Peyer's patch (tissue), 4 donors: ENCODE measurements around the gene PPP2R2C.

Experiments
- POLR2A ChIP-seq, 2 donors: fragments of 450-650 bp; IDR thresholded peaks; one replicate each; pipeline ENCODE4 v1.5.1; 2017; ENCODE audit warnings: antibody characterized with exemption in 2 of 2, mild to moderate bottlenecking in 2 of 2, moderate library complexity in 2 of 2
- TF ChIP-seq, protein P1 (sequence below), 6 experiments: fragments of 450-650 bp in 4 of 6; fragments of 200-600 bp in 2 of 6; sonication (generic) in 1 of 6; IDR thresholded peaks; one replicate each; pipeline ENCODE4 v1.5.1; 2017 to 2019; ENCODE audit warnings: antibody characterized with exemption in 6 of 6, mild to moderate bottlenecking in 3 of 6, moderate library complexity in 1 of 6

DNA sequence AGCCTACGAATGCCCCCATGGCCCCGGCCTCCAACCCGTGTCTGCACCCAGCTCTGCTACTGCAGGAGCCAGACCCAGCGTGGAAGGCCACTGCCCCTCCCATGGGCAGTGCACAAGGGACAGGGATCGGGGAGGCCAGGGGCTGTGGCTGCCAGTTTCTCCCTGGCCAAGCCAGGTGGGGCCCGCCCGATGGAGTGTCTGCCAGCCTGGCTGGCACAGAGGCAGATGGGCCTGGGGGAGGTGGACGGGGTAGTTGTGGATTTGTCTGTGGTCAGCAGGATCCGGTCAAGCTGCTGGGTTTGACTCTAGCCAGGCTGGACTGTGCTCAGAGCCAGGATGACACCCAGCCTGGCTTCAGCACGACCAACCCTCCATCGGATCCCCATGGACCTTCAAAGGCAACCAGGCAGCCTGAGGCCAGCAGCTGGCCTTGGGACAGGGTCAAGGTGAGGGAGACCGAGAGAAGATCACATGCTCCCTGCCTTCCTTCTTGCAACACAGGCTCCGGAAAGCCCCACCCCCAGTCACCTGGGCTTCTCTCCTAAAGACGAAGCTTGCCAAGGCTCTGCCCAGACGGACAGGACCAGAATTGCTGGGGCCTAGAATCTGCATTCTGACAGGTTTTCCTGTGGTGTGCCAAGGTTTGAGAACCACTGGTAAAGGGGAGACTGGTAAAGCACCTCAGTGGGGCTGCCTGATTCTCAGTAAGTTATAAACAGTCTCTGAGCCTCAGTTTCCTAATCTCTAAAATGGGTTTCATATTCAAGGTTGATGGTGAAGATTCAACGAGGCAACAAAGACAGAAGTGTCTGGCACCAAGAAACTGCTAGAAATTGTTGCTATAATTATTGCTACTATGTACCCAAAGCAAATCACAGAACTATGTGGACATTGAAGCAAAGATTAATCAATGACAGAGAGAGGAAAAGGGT is 78.6 kb downstream of the PPP2R2C start:
- TF ChIP-seq POLR2A (IDR thresholded peaks at IDR 0.05) = no peak
- TF ChIP-seq, protein P1, sequence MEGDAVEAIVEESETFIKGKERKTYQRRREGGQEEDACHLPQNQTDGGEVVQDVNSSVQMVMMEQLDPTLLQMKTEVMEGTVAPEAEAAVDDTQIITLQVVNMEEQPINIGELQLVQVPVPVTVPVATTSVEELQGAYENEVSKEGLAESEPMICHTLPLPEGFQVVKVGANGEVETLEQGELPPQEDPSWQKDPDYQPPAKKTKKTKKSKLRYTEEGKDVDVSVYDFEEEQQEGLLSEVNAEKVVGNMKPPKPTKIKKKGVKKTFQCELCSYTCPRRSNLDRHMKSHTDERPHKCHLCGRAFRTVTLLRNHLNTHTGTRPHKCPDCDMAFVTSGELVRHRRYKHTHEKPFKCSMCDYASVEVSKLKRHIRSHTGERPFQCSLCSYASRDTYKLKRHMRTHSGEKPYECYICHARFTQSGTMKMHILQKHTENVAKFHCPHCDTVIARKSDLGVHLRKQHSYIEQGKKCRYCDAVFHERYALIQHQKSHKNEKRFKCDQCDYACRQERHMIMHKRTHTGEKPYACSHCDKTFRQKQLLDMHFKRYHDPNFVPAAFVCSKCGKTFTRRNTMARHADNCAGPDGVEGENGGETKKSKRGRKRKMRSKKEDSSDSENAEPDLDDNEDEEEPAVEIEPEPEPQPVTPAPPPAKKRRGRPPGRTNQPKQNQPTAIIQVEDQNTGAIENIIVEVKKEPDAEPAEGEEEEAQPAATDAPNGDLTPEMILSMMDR (IDR thresholded peaks at IDR 0.05) = no peak
